ENCODE data around the gene NR2F6.

Gene NR2F6

DNA sequence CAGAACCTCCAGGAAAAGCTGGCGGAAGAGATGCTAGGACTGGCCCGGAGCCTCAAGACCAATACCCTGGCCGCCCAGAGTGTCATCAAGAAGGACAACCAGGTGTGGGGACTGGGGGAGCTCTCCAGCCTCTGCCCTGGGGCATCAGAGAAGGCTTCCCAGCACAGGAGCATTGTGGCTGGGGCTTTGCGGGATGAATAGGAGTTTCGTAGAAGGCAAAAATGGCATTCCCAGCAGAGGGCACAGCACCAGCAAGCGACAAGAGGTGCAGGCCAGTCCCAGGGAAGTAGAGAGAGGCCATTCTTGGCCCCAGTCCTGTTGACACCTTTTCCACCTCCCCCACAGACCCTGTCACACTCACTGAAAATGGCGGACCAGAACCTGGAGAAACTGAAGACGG is 26.4 kb downstream of the NR2F6 start:
- no peak for DNase-seq (ENCODE audit: extremely low spot score)
- POLR2A ChIA-PET = no interaction called here
- CTCF ChIA-PET = interaction anchor here (0.7 kb wide), 1 partner anchor 9 kb away, joined by 3 read pairs; no protein-coding TSS in a partner anchor
- TF ChIP-seq L3MBTL2 (conservative IDR thresholded peaks at IDR 0.05) (no peak), ELF4 (IDR thresholded peaks at IDR 0.05) (no peak), BHLHE40 (IDR thresholded peaks at IDR 0.05; ENCODE audit: borderline replicate concordance) (no peak)

DNA sequence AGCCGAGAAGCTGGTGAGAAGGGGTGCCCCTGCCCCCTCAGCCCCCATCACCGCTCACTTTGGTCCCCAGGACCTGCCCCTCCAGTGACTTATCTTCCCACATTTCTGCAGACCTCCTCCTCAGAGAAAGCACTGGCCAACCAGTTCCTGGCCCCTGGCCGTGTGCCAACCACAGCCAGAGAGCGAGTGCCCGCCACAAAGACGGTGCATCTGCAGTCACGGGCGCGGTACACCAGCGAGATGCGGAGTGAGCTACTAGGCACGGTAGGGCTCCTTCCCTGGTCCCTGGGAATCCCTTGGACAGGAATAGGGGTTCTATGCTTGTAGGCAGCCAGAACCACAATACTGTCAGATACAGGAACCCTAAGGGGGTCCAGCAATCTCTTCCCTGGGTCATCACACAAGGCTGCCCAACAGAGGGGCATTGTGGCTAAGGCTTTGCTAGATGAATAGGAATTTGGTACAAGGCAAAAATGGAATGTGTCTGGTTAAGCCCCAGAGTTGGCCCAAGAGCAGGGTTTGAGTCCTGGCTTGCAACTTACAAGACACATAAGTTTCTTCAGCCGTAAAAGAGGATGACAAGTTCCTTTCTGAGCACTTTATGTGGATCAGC is 29.6 kb downstream of the NR2F6 start:
- CTCF ChIA-PET = interaction anchor here (1.1 kb wide), 1 partner anchor 7 kb away, joined by 3 read pairs; no protein-coding TSS in a partner anchor
- TF ChIP-seq CTBP1 (IDR thresholded peaks at IDR 0.05; ENCODE audit: borderline replicate concordance) (no peak), BHLHE40 (IDR thresholded peaks at IDR 0.05; ENCODE audit: borderline replicate concordance) (no peak), SP1 (IDR thresholded peaks at IDR 0.05) (no peak), ZNF384 (IDR thresholded peaks at IDR 0.05) (no peak), FOXM1 (IDR thresholded peaks at IDR 0.05; ENCODE audit: borderline replicate concordance) (no peak), HDGF (IDR thresholded peaks at IDR 0.05; ENCODE audit: borderline replicate concordance) (no peak), TARDBP (IDR thresholded peaks at IDR 0.05) (no peak), NFRKB (IDR thresholded peaks at IDR 0.05) (no peak), SUZ12 (IDR thresholded peaks at IDR 0.05) (no peak), LEF1 (IDR thresholded peaks at IDR 0.05; ENCODE audit: borderline replicate concordance) (no peak)
- TF ChIP-seq, protein P1, sequence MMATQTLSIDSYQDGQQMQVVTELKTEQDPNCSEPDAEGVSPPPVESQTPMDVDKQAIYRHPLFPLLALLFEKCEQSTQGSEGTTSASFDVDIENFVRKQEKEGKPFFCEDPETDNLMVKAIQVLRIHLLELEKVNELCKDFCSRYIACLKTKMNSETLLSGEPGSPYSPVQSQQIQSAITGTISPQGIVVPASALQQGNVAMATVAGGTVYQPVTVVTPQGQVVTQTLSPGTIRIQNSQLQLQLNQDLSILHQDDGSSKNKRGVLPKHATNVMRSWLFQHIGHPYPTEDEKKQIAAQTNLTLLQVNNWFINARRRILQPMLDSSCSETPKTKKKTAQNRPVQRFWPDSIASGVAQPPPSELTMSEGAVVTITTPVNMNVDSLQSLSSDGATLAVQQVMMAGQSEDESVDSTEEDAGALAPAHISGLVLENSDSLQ (IDR thresholded peaks at IDR 0.05) = no peak
- POLR2A ChIA-PET = interaction anchor here (0.9 to 4.5 kb wide), 17 partner anchors 10 to 148 kb away, joined by 3 to 72 read pairs (median 6); partner anchors contain the start of genes BABAM1 and OCEL1
- DNase-seq (ENCODE audit: extremely low spot score) = no peak

DNA sequence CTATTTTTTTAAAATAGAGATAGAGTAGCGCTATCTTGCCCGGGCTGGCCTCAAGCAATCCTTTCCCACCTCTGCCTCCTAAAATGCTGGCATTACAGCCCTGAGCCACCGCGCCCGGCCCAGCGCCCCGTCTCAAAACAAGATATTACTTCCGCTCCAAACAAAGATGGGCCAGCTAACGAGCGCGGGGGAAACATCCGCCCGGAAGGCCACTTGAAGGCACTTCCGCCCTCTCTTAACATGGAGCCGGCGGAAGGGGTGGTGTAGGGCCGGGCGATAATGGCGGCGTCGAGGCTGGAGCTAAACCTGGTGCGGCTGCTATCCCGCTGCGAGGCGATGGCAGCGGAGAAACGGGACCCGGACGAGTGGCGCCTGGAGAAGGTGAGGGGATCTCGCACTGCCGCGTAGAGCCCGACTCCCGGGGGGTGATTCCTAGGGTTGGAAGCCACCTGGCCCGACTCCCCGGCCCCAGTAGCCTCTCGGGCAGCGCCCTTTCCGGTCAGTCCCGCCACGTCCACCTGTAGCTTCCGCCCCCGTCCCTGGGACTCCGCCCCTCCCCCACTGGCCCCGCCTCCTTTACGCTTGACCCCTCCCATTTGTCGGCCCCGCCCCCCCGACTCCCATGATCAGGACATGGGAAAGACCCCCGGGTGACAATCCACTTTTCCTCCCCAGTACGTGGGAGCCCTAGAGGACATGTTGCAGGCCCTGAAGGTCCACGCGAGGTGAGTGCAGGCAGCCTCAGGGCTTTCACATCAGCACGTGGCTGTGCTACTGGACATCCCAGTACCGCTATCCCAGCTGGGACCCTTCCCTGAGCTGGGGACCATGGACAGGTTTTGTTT is 30.4 kb downstream of the NR2F6 start, which contains the start of gene USE1:
Gene USE1 (plus strand): TSS at position 231 of the 845 bp plus-strand sequence. CDS start 49 bp downstream, at position 280.
- CTCF ChIA-PET = interaction anchor here (0.7 to 1.1 kb wide), 2 partner anchors 8 to 12 kb away, joined by 3 to 5 read pairs; no protein-coding TSS in a partner anchor
- DNase-seq (ENCODE audit: extremely low spot score) = peak; percentile 87
- TF ChIP-seq NFRKB (IDR thresholded peaks at IDR 0.05) (no peak), ELF4 (IDR thresholded peaks at IDR 0.05) (peak; percentile 93), L3MBTL2 (conservative IDR thresholded peaks at IDR 0.05) (peak; percentile 57), BHLHE40 (IDR thresholded peaks at IDR 0.05; ENCODE audit: borderline replicate concordance) (no peak)
- POLR2A ChIA-PET = interaction anchor here (0.6 to 4.5 kb wide), 25 partner anchors 9 to 159 kb away, joined by 3 to 72 read pairs (median 5); partner anchors contain the start of genes BABAM1, MYO9B and OCEL1

DNA sequence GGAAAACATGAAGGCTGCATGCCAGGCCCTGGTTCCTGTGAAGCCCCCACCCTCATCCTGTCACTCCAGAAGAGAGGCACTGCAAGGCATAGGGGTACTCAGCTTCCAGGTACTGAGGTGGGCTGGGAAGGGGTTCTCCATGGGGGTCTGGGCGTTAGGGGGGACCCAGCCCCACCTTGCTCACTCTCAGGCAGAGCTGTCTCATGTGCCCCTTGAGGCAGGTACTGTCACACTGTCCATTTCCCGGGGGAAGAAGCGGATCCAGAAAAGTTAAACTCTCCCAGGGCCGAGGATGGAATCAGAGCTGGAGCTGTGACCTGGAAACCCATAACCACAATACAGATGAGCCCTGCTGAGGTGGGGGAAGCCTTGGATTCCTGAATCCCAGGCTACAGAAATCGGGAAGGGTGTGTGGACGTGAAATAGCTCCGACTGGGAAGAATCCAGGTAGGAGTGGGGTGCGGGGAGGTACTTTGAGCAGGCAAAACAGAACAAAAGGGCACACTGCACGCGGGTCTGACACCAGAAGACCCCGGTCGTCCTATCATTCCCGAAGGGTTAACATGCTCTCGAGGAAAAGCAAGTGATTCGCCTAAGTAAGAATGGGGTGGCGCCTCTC is 31.1 kb downstream of the NR2F6 start:
- no peak for DNase-seq (ENCODE audit: extremely low spot score)
- POLR2A ChIA-PET = interaction anchor here (0.6 to 4.5 kb wide), 19 partner anchors 9 to 159 kb away, joined by 3 to 72 read pairs (median 6); partner anchors contain the start of genes BABAM1, MYO9B and OCEL1
- TF ChIP-seq ZNF384 (IDR thresholded peaks at IDR 0.05) (no peak), ARNT (IDR thresholded peaks at IDR 0.05) (no peak), ELF4 (IDR thresholded peaks at IDR 0.05) (no peak), LEF1 (IDR thresholded peaks at IDR 0.05; ENCODE audit: borderline replicate concordance) (no peak), HDGF (IDR thresholded peaks at IDR 0.05; ENCODE audit: borderline replicate concordance) (no peak), TARDBP (IDR thresholded peaks at IDR 0.05) (no peak), FOXM1 (IDR thresholded peaks at IDR 0.05; ENCODE audit: borderline replicate concordance) (no peak), BHLHE40 (IDR thresholded peaks at IDR 0.05; ENCODE audit: borderline replicate concordance) (no peak), SP1 (IDR thresholded peaks at IDR 0.05) (no peak), NFRKB (IDR thresholded peaks at IDR 0.05) (no peak), FOXK2 (IDR thresholded peaks at IDR 0.05) (no peak), CTBP1 (IDR thresholded peaks at IDR 0.05; ENCODE audit: borderline replicate concordance) (no peak)
- TF ChIP-seq, protein P1 (IDR thresholded peaks at IDR 0.05) = no peak
- CTCF ChIA-PET = interaction anchor here (0.7 to 1.1 kb wide), 2 partner anchors 9 to 13 kb away, joined by 3 to 5 read pairs; no protein-coding TSS in a partner anchor

DNA sequence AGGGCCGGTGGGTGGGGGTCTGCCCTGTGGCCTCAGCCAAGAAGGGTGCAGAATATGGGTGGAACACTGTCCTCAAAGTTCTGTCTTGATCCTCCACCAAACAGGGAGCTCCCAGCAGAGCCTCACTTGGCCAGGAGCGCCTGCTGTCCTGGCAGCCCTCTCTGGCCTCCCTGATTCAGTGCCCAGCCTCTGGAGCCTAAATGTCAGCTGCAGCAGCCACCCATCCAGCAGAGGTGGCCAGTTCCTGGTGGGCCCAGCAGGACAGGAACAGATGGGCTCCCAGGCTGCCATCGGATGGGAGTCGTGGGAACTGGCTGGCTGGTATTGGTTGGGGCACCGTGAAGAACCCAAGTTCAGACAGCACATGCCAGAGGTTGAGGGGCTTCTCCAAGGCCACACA is 32.4 kb downstream of the NR2F6 start:
- ChIA-PET CTCF (no interaction called here), POLR2A (interaction anchor here (0.7 kb wide), 1 partner anchor 21 kb away, joined by 3 read pairs; no protein-coding TSS in a partner anchor)
- no peak for DNase-seq (ENCODE audit: extremely low spot score)
- TF ChIP-seq L3MBTL2 (conservative IDR thresholded peaks at IDR 0.05) = no peak
- TF ChIP-seq, protein P1 (IDR thresholded peaks at IDR 0.05) = no peak

Data from HEK293T (cell line).